Coronary artery (tissue), 2 donors: Measurements from ENCODE around the gene CCDC122.

ENCODE experiments used
- DNase-seq: peaks from one replicate; pipeline ENCODE4 v3.0.0-alpha.2; 2017; ENCODE audit warnings: low spot score
- H3K27ac ChIP-seq, 2 donors: fragments of 200-600 bp; sonication (generic); one replicate each; pipeline ENCODE4 v1.5.1; 2016 to 2019
- H3K4me3 ChIP-seq: fragments of 200-600 bp; sonication (generic); 2 replicates; pipeline ENCODE4 v1.5.1; 2016; ENCODE audit warnings: mild to moderate bottlenecking, moderate library complexity
- TF ChIP-seq, protein P1 (sequence below): fragments of 200-600 bp; sonication (generic); IDR thresholded peaks from one replicate; pipeline ENCODE4 v1.5.1; 2019; ENCODE audit warnings: antibody characterized with exemption

The CCDC122 gene

DNA sequence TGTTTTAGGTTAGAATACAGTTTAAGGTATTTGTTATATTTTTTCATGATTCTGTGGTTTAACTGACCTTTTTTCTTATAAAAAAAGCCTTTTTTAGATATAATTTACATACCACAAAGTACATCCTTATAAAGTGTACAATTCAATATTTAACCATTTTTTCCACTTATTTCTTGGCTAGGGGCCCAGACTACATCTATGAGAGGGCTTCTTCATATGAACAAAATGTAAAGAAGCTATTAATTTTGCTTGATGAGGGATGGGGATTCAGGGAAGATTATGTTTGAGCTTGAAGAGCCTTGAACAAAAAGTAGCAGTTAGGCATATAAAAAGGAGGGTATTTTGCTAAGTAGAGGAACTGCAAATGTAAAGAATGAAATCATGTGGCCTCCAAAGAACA lies 2.2 kb downstream of the CCDC122 start:
- TF ChIP-seq, protein P1, sequence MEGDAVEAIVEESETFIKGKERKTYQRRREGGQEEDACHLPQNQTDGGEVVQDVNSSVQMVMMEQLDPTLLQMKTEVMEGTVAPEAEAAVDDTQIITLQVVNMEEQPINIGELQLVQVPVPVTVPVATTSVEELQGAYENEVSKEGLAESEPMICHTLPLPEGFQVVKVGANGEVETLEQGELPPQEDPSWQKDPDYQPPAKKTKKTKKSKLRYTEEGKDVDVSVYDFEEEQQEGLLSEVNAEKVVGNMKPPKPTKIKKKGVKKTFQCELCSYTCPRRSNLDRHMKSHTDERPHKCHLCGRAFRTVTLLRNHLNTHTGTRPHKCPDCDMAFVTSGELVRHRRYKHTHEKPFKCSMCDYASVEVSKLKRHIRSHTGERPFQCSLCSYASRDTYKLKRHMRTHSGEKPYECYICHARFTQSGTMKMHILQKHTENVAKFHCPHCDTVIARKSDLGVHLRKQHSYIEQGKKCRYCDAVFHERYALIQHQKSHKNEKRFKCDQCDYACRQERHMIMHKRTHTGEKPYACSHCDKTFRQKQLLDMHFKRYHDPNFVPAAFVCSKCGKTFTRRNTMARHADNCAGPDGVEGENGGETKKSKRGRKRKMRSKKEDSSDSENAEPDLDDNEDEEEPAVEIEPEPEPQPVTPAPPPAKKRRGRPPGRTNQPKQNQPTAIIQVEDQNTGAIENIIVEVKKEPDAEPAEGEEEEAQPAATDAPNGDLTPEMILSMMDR, result no peak
- DNase-seq, result no peak

DNA sequence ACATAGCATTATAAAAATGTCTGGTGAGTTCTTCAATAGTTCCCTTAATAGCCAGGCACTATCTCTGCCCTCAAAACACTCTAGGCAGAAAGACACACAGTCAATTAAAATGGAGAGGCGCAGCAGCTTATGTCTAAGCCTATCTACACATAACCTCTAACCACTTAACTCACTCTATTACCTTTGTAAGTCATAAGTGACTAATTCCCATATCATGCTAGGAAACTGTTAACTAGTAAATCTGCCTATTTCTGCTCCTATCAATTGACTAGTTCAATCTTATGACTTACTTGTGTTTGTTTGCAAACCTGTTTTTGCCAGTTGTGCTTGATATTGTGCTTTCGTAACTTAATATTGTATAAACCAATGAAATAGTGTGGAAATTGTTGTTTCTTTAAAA lies 3.2 kb downstream of the CCDC122 start:
- Histone ChIP-seq H3K27ac (no peak overlapping the region), H3K4me3 (no peak overlapping the region)
- TF ChIP-seq, protein P1, result no peak
- no peak for DNase-seq

More for the DNA sequence above, 2.2 kb downstream of the CCDC122 start:
- Histone ChIP-seq H3K27ac (no peak overlapping the region), H3K4me3 (no peak overlapping the region)

DNA sequence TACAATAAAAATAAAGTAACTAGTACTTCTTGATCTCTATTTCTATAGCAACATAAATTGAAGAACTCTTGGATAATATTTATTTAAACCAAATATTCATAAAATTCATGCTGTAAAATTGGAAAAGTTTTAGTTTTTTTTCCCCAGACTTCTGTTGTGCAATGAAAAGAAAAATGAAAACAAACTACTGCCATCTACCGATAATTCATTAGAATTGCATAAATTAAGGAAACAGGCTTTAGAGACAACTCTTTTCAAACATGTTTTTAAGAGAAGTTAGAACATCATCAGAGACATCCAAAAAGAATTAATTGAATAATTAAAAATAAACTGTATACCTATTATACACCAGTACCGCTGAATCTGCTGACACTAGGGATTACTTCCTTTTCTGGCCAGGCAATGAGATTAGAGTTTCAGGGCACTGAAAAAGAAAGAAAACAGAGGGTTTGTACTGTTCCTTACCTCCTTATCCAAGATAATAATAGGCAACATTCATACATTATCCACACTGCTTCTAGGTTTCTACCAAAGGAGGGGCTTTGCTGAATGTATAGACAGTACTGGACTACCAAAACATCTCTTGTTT lies 4.9 kb downstream of the CCDC122 start:
- no peak overlapping the region for H3K4me3 ChIP-seq
- no peak overlapping the region for H3K27ac ChIP-seq
- no peak for DNase-seq
- TF ChIP-seq, protein P1, result peak; percentile 37

DNA sequence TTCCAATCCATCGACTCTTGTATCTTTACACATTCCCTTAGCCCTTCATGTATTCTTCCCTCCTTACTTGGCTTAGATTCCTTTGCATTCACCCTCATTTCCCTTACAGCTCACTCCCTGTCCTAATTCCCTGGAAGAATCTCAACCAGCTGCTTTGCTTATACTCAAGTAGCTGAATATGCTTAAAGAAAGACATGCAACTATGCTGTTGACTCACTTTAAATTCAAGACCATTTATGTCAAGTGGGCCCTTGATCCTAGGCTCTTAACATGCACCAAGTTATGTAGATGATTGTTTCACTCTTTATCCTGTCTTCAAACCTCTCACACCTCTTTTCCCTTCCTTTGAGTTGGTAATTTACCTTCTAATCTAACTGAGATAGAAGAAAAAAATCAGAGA lies 7.4 kb downstream of the CCDC122 start:
- no peak for DNase-seq
- H3K4me3 ChIP-seq, result no peak overlapping the region
- H3K27ac ChIP-seq, result no peak overlapping the region
- TF ChIP-seq, protein P1, result no peak

DNA sequence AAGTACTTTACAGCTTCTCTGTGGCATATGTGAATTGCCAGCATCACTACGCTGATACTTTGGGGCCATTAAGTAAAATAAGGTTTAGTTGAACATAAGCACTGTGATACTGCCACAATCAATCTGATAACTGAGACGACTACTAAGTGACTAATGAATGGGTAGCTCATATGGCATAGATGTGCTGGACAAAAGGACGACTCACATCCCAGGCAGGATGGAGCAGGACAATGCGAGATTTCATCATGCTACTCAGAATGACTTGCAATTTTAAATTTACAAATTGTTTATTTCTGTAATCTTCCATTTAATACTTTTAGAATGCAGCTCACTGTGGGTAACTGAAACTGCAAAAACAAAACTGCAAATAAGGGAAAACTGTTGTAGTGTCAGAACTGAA lies 13.6 kb downstream of the CCDC122 start:
- no peak for DNase-seq
- Histone ChIP-seq H3K27ac (no peak overlapping the region), H3K4me3 (no peak overlapping the region)
- TF ChIP-seq, protein P1, result no peak

DNA sequence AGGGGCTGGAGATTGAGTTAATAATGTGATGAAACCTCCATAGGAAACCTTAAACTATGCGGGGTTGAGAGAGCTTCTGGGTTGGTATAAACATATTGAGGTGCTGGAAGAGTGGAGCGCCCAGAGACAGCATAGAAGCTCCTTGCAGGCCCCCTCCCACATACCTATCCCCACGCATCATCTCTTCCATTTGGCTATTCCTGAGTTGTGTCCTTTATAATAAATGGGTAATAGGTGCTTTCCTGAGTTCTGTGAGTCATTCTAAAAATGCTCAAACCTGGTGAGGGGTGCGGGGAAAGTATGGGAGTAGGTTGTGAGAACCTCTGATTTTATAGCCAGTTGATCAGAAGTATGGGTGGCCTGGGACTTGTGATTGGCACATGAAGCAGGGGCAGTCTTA lies 14.6 kb downstream of the CCDC122 start:
- Histone ChIP-seq H3K4me3 (no peak overlapping the region), H3K27ac (no peak overlapping the region)
- DNase-seq, result no peak
- TF ChIP-seq, protein P1, result no peak

DNA sequence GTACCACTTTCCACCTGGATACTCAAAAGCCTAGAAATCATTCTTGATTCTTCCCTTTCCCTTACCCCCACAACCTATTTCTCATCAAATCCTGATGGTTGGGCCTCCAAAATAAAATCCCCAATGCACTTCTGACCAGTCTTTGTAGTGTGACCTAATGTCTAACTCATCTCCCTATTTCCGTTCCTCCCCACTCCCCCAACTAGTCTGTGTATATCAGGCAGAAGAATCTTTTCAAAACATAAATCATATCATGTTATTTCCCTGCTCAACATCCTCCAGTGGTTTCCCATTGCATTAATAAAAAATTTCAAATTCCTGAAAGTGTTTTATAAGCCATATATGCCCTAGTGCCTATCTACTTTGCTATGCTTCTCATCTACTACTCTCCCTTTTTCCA lies 17.7 kb downstream of the CCDC122 start:
- Histone ChIP-seq H3K27ac (no peak overlapping the region), H3K4me3 (no peak overlapping the region)
- no peak for DNase-seq
- TF ChIP-seq, protein P1, result no peak
